Thyroid gland (tissue), 4 donors: Measurements from ENCODE around the gene MCF2L. TPM values are rescaled to one million over a fixed set of nuclear protein-coding genes. Genes with fewer than 3 reads are reported as not detected.

Source experiments
- DNase-seq, 2 donors: peaks; one replicate each; pipeline ENCODE4 v3.0.0-alpha.2; 2019
- H3K27ac ChIP-seq, 3 donors: fragments of 200-600 bp; sonication (generic); 1 replicate in 2 of 3; 2 replicates in 1 of 3; pipeline ENCODE4 v1.5.1; 2016 to 2019; ENCODE audit warnings: mild to moderate bottlenecking in 1 of 3, moderate library complexity in 1 of 3
- H3K27me3 ChIP-seq: fragments of 200-600 bp; sonication (generic); one replicate; pipeline ENCODE4 v1.5.1; 2019
- H3K36me3 ChIP-seq, 2 donors: fragments of 200-600 bp; sonication (generic); one replicate each; pipeline ENCODE4 v1.5.1; 2016 to 2019
- H3K4me1 ChIP-seq, 2 donors: fragments of 200-600 bp; sonication (generic); one replicate each; pipeline ENCODE4 v1.5.1; 2017 to 2019
- H3K4me3 ChIP-seq, 3 donors: fragments of 200-600 bp; sonication (generic); replicated peaks in 1 of 3; 1 replicate in 2 of 3; 2 replicates in 1 of 3; pipeline ENCODE4 v1.5.1; 2016; ENCODE audit warnings: mild to moderate bottlenecking in 1 of 3
- H3K9me3 ChIP-seq: fragments of 200-600 bp; sonication (generic); one replicate; pipeline ENCODE4 v1.5.1; 2017
- POLR2A ChIP-seq, 2 donors: fragments of 450-650 bp; IDR thresholded peaks; one replicate each; pipeline ENCODE4 v1.6.1; 2017; ENCODE audit warnings: antibody characterized with exemption in 2 of 2, mild to moderate bottlenecking in 2 of 2, moderate library complexity in 1 of 2
- WGBS, 2 donors: methylation state at CpG; one replicate each; pipeline ENCODE4 v1.1.5; 2017; 5-methylcytosine and 5-hydroxymethylcytosine counted together
- intact Hi-C: fragments of 100-400 bp; cut with DNase I; formaldehyde crosslinking; loops from one replicate; pipeline ENCODE4 v1.15.1; 2023
- total RNA-seq, 4 donors: library from RNA; depleted of rRNA; stranded (reverse); fragments of >200 nt; gene quantifications; one replicate each; pipeline ENCODE4 v1.2.3, GENCODE V29; 2016
- TF ChIP-seq, protein P1 (sequence below), 6 experiments: fragments of 200-600 bp in 3 of 6; fragments of 450-650 bp in 3 of 6; sonication (generic) in 3 of 6; IDR thresholded peaks; one replicate each; pipeline ENCODE4 v1.5.1; 2016 to 2019; ENCODE audit warnings: antibody characterized with exemption in 6 of 6, mild to moderate bottlenecking in 2 of 6, inconsistent platforms in 1 of 6, moderate library complexity in 1 of 6

MCF2L gene
- total RNA-seq, 4 donors from 2014 or later, result 35.6 to 83.4 (median 43.6) TPM

DNA sequence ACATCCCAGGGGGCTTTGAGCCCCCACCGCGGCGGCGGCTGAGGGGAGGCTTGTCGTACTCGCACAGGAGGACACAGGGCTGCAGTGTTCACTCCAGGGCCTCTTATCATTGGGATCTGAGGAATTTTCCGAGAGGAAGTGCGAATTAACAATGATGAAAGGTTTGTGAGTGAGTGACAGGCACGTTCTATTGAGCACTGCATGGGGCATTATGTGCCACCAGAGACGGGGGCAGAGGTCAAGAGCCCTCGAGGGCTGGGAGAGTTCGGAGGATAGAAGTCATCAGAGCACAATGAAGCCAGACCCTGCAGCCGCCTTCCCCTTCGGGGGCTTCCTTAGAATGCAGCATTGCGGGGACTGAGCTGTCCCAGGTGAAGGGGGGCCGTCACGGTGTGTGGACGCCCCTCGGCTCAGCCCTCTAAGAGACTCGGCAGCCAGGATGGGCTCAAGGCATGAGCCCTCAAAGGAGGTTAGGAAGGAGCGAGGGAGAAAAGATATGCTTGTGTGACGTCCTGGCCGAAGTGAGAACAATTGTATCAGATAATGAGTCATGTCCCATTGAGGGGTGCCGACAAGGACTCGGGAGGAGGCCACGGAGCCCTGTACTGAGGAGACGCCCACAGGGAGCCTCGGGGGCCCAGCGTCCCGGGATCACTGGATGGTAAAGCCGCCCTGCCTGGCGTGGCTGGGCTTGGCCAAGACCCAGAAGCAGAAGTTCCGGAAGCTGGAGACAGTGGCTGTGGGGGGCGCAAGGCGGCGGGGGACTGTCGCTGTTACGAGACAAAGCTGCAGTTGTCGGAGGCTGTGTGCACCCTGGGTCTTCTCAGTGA lies 53.9 kb downstream of the MCF2L start:
- H3K27me3 ChIP-seq, result no peaks in the 10 kb centered on the region

DNA sequence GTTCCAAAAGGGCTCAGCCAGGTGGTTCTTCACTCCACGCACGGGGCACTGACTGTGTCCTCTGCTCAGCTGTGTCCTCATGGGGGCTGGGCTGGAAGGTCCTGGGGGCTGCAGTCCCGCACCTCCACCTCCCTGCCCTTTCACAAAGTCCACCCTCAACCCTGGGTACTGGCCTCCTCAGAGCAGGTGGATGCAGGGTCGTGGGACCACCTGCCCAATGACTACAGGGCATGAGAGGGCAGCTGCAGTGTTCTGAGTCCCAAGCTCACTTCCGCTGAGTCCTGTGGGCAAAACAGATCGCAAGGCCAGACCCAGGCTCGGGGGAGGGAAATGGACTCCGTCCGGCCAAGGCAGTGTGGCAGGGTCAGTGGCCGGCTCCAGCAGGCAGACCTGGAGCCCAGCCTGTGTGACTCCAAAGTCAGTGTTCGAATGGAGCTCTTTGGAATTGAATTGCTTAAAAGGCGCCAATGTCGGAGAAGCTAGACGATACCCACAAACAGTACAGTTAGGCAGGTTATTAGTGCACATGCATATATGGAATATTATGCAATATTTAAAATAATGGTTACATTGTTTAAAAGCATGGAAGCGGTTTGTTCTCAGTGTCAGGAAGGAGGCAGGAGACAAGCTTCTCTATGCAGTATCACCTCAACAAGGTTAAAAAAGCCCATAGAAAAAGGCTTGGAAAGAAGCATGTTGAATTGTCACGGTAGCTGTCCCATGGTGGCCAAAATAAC lies 54.8 kb downstream of the MCF2L start:
- no peak for DNase-seq
- no peaks in the 10 kb centered on the region for H3K27me3 ChIP-seq
- 89 to 95% methylated on average over 16 of the region's 16 CpGs for WGBS, 2 donors
- no peak overlapping the region for H3K27ac ChIP-seq
- no peaks in the 10 kb centered on the region for H3K9me3 ChIP-seq
- peaks cover 0 to 6% of the 10 kb centered on the region in 2 donors for H3K36me3 ChIP-seq
- H3K4me3 ChIP-seq, result no peak overlapping the region
- no peaks in the 10 kb centered on the region for H3K4me1 ChIP-seq
- intact Hi-C loops, result no loop called here
- TF ChIP-seq, protein P1, sequence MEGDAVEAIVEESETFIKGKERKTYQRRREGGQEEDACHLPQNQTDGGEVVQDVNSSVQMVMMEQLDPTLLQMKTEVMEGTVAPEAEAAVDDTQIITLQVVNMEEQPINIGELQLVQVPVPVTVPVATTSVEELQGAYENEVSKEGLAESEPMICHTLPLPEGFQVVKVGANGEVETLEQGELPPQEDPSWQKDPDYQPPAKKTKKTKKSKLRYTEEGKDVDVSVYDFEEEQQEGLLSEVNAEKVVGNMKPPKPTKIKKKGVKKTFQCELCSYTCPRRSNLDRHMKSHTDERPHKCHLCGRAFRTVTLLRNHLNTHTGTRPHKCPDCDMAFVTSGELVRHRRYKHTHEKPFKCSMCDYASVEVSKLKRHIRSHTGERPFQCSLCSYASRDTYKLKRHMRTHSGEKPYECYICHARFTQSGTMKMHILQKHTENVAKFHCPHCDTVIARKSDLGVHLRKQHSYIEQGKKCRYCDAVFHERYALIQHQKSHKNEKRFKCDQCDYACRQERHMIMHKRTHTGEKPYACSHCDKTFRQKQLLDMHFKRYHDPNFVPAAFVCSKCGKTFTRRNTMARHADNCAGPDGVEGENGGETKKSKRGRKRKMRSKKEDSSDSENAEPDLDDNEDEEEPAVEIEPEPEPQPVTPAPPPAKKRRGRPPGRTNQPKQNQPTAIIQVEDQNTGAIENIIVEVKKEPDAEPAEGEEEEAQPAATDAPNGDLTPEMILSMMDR (IDR thresholded peaks at IDR 0.05), result no peak
- no peak for TF ChIP-seq POLR2A (IDR thresholded peaks at IDR 0.05)

More for the DNA sequence above, 53.9 kb downstream of the MCF2L start:
- H3K4me1 ChIP-seq, result no peaks in the 10 kb centered on the region
- H3K36me3 ChIP-seq, result peaks cover 0 to 6% of the 10 kb centered on the region in 2 donors
- WGBS, 2 donors, result 47 to 59% methylated on average over 35 to 38 of the region's 39 CpGs
- no peak overlapping the region for H3K4me3 ChIP-seq
- no peaks in the 10 kb centered on the region for H3K9me3 ChIP-seq
- H3K27ac ChIP-seq, result peak overlapping the region in 1 of 3 donors; percentile 28
- TF ChIP-seq, protein P1 (IDR thresholded peaks at IDR 0.05), result no peak
- no peak for TF ChIP-seq POLR2A (IDR thresholded peaks at IDR 0.05)
- intact Hi-C loops, result no loop called here
- no peak for DNase-seq

DNA sequence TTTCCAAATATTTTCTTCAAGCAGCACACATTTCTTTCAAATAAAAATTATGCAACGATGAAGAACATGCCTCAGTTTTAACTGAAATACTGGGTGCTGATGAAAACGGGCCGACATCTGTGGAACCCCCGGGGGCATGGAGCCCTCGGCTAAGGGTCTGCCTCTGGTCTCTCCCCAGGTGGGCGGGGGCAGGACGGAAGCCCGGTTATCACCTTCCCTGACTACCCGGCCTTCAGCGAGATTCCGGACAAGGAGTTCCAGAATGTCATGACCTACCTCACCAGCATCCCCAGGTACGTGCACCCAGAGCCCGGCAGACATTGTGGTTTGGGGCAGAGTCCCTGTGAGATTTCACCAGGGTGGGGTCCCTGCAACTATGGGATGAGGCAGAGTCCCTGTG lies 55.5 kb downstream of the MCF2L start:
- H3K4me3 ChIP-seq, result no peak overlapping the region
- no peak for DNase-seq
- TF ChIP-seq, protein P1 (IDR thresholded peaks at IDR 0.05), result no peak
- TF ChIP-seq POLR2A (IDR thresholded peaks at IDR 0.05), result no peak
- no peak overlapping the region for H3K27ac ChIP-seq
- peaks cover 0 to 6% of the 10 kb centered on the region in 2 donors for H3K36me3 ChIP-seq
- H3K4me1 ChIP-seq, result no peaks in the 10 kb centered on the region
- no peaks in the 10 kb centered on the region for H3K9me3 ChIP-seq
- intact Hi-C loops, result no loop called here
- H3K27me3 ChIP-seq, result no peaks in the 10 kb centered on the region
- WGBS, 2 donors, result 90 to 93% methylated on average over 11 to 13 of the region's 13 CpGs

DNA sequence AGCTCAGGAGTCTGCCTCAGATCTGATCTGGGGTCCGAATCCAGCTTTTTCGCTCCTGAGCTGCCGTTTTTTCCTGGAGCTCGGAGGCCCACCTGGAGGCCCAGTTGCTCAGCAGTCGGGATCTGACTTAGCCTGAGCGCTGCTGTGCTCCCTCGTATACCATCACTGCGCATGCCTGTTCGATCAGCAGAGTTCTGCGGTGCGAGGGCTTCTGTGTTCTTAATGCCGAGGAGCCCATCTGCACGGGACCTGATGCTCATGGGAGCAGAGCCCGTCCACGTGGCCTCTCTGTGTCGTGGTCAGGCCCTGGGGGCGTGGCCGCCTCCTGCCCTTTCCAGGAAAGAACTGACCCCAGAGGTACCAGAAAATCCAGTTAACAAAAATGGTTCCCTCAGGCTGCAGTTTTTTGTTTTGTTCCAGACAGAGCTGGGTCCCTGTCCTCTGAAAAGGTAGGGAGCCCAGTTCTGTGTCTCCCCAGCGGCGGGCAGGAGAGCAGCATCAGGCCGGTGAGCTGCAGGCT lies 57.4 kb downstream of the MCF2L start:
- Histone ChIP-seq H3K9me3 (no peaks in the 10 kb centered on the region), H3K36me3 (peaks cover 0 to 6% of the 10 kb centered on the region in 2 donors), H3K27ac (no peak overlapping the region), H3K27me3 (no peaks in the 10 kb centered on the region), H3K4me3 (no peak overlapping the region), H3K4me1 (no peaks in the 10 kb centered on the region)
- 95 to 96% methylated on average over 5 to 15 of the region's 21 CpGs for WGBS, 2 donors
- no peak for DNase-seq
- intact Hi-C loops, result no loop called here
- TF ChIP-seq, protein P1 (IDR thresholded peaks at IDR 0.05), result no peak
- TF ChIP-seq POLR2A (IDR thresholded peaks at IDR 0.05), result no peak
